Hepatocyte (in vitro differentiated cells): ENCODE results near the gene ARL15.

ENCODE experiments used
- EZH2 ChIP-seq: fragments of 200-600 bp; sonication (generic); IDR thresholded peaks from 2 replicates; pipeline ENCODE4 v1.6.1; 2016; ENCODE audit warnings: antibody characterized with exemption, mild to moderate bottlenecking, borderline replicate concordance
- EZH2phosphoT487 ChIP-seq: fragments of 200-600 bp; sonication (generic); IDR thresholded peaks from one replicate; pipeline ENCODE4 v1.6.1; 2018; ENCODE audit warnings: antibody characterized with exemption, mild to moderate bottlenecking, low read depth, moderate library complexity; ENCODE audit not compliant: unreplicated experiment, severe bottlenecking
- TF ChIP-seq, protein P1 (sequence below): fragments of 200-600 bp; sonication (generic); IDR thresholded peaks from 2 replicates; pipeline ENCODE4 v1.5.1; 2016; ENCODE audit warnings: antibody characterized with exemption, mild to moderate bottlenecking; ENCODE audit not compliant: poor library complexity

DNA sequence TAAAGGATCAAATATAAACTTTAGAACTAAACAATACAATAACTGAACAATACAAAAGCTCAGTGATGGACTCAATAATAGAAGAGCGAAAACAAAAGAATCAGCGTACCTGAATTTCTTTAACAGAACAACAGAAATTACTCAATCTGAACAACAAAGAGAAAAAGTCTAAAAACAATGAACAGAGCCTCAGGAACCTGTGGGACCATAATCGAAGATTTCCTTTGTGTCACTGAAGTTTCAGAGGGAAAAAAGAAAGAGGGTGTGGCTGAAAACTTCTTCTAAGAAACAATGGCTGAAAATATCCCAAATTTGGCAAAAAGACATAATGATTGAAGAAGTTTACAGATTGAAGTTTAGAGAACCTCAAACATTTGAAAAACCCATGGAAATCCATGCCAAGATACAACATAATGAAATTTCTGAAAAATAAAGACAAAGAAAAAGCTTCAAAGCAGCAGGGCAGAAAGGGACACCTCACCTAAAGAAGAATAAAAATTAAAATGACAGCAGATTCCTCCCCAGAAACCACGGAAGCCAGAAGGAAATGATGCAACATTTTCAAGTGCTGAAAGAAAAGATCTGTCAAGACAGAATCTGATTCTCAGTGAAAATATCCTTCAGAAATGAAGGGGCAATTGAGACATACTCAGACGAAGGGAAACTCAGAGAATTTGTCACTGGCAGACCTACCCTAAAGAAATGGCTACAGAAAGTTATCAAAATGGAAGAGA lies 288.8 kb downstream of the ARL15 start:
- TF ChIP-seq, protein P1, sequence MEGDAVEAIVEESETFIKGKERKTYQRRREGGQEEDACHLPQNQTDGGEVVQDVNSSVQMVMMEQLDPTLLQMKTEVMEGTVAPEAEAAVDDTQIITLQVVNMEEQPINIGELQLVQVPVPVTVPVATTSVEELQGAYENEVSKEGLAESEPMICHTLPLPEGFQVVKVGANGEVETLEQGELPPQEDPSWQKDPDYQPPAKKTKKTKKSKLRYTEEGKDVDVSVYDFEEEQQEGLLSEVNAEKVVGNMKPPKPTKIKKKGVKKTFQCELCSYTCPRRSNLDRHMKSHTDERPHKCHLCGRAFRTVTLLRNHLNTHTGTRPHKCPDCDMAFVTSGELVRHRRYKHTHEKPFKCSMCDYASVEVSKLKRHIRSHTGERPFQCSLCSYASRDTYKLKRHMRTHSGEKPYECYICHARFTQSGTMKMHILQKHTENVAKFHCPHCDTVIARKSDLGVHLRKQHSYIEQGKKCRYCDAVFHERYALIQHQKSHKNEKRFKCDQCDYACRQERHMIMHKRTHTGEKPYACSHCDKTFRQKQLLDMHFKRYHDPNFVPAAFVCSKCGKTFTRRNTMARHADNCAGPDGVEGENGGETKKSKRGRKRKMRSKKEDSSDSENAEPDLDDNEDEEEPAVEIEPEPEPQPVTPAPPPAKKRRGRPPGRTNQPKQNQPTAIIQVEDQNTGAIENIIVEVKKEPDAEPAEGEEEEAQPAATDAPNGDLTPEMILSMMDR, result no peak
- no peak for TF ChIP-seq EZH2
- TF ChIP-seq EZH2phosphoT487, result no peak
